ENCODE data around the gene TERT.

GRCh38 chr5:1229822-1230221, 65.0 kb downstream of the TERT start:
- TF ChIP-seq BACH1 (IDR thresholded peaks at IDR 0.05; ENCODE audit: borderline replicate concordance) (no peak), BCL11A (IDR thresholded peaks at IDR 0.05; ENCODE audit: low read depth, low read length) (no peak), CTCF (IDR thresholded peaks at IDR 0.05 in 2 of 3, conservative IDR thresholded peaks at IDR 0.05 in 1 of 3; ENCODE audit: control insufficient read depth in 2 of 3, extremely low read depth in 1 of 3, insufficient read depth in 1 of 3, low read depth in 3 of 3, low read length in 3 of 3) (no peak), MAX (IDR thresholded peaks at IDR 0.05; ENCODE audit: low read depth, low read length) (no peak), RAD51 (IDR thresholded peaks at IDR 0.05) (no peak), POLR2A (IDR thresholded peaks at IDR 0.05; ENCODE audit: low read depth, low read length) (no peak), ZBTB11 (CRISPR knock-in tag; IDR thresholded peaks at IDR 0.05) (no peak), CBX3 (IDR thresholded peaks at IDR 0.05; ENCODE audit: borderline replicate concordance, low read depth) (no peak), JUND (IDR thresholded peaks at IDR 0.05; ENCODE audit: low read depth, low read length) (no peak), ZNF384 (IDR thresholded peaks at IDR 0.05; ENCODE audit: borderline replicate concordance, low read depth, low read length) (no peak), GATAD2B (conservative IDR thresholded peaks at IDR 0.05; ENCODE audit: low read depth) (no peak), CHD2 (IDR thresholded peaks at IDR 0.05; ENCODE audit: borderline replicate concordance, low read depth, low read length) (no peak)
